Measurements from ENCODE around the gene VENTX.

Gene VENTX

GRCh38 chr10:133286366-133286765 is 48.7 kb downstream of the VENTX start:
- no peak for DNase-seq (ENCODE audit: low read depth)

GRCh38 chr10:133287832-133288500 is 50.3 kb downstream of the VENTX start:
- DNase-seq (ENCODE audit: low read depth): no peak

DNA sequence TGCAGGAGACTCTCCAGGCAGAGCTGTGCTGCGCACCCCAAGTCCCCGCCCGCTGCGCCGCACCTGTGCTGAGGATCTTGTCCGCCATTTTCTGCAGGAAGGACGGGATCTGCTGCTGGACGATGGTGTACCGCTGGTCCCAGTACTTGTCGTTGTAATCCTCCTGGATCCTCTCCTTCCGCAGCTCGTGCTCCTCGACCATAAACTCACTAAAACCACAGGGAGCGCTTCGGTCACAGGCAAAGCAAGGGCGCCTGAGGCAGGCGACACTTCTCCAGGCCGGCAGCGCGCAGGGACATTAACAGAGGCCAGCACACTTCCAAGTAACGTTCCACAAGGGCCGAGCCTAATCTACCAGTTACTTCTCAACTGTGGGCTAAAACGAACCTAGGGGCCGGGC is 52.1 kb downstream of the VENTX start:
- no peak for DNase-seq (ENCODE audit: low read depth)
